IPS-15b (cell line): ENCODE measurements around the gene MCM10.

Source experiments
- H3K27me3 ChIP-seq: one replicate; pipeline ENCODE4 v1.6.1; 2013; ENCODE audit warnings: low read length; ENCODE audit not compliant: control insufficient read depth, insufficient read depth
- H3K36me3 ChIP-seq: one replicate; pipeline ENCODE4 v1.6.1; 2013; ENCODE audit warnings: low read length; ENCODE audit not compliant: control insufficient read depth, insufficient read depth
- H3K4me1 ChIP-seq: one replicate; pipeline ENCODE4 v1.6.1; 2013; ENCODE audit warnings: mild to moderate bottlenecking, low read length; ENCODE audit not compliant: control insufficient read depth, insufficient read depth
- H3K4me3 ChIP-seq: one replicate; pipeline ENCODE4 v1.5.1; 2013; ENCODE audit warnings: low read depth, low read length
- H3K9ac ChIP-seq: one replicate; pipeline ENCODE4 v1.6.1; 2013; ENCODE audit warnings: low read depth, mild to moderate bottlenecking, low read length
- H3K9me3 ChIP-seq: one replicate; pipeline ENCODE4 v1.6.1; 2013; ENCODE audit warnings: mild to moderate bottlenecking, low read length; ENCODE audit not compliant: control insufficient read depth, insufficient read depth

The MCM10 gene

DNA sequence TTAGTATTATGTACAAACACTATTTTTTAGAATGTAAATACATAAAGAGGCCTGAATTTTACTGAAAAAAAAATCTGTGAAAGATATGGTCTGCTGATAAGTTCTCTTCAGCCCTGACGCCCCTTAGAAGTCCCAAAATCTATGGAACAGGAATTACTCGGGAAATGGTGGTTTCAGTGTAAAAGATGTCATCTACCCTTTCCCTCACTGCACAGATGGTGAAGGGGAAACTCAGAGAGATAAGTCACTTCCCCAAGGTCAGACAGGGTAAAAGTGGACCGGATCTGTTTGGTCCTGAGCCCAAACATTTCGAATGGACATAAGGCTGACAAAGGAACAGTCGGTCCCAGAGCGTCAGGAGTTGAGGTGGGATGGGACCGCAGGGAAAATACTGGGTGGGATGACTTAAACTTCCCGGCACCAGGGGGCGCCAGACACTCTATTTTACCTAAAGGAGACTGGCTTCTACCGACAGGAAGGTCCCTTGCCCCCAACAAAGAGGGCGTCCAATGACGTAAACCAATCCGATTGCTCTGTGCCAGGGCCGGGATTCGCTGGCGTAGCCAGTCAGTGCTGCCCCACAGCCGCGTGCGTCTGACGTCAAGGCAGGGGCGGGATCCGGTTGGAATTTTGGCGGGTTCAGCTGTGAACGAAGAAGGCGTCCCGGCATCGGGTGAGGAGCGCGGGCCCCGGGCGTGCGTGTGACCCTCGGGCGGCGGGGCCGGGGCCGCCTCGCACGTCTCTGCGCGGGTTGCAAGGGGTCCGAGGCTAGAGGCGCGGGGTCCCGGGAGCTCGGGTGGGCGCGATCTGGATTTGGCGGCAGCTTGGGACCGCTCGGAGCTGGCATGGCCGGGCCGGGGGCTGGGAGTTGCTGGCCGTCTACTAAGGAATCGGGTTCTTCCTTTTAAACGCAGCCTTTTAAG is at the start of gene MCM10:
Gene MCM10 (plus strand): TSS at position 625 of the 923 bp plus-strand sequence. CDS start 2,645 bp downstream, outside the sequence.
- H3K27me3 ChIP-seq, result no peaks in the 10 kb centered on the region
- H3K36me3 ChIP-seq, result no peaks in the 10 kb centered on the region
- no peaks in the 10 kb centered on the region for H3K9me3 ChIP-seq
- peaks cover 3% of the 10 kb centered on the region for H3K4me1 ChIP-seq
- peak within 1 kb of the TSS; percentile 19 for H3K9ac ChIP-seq
- H3K4me3 ChIP-seq, result peak within 1 kb of the TSS; percentile 82

DNA sequence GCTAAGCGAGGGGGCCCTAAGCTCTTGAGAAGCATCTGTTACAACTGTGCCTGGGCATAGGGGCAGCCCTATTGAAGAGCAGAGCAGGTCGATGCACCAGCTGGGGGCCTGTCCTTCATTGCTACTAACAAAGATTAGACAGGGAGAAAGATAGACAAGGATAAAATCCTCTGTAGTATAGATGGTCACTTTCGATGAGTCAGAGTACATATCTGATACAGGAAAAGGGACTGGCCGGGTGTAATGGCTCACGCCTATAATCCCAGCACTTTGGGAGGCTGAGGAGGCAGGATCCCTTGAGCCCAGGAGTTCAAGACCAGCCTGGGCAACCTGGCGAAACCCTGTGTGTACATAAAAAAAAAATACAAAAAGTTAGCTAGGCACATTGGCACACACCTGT is 47.8 kb upstream of the MCM10 start:
- peaks cover 3% of the 10 kb centered on the region for H3K36me3 ChIP-seq
- H3K27me3 ChIP-seq, result no peaks in the 10 kb centered on the region
- no peak overlapping the region for H3K9ac ChIP-seq
- H3K9me3 ChIP-seq, result no peaks in the 10 kb centered on the region
- no peaks in the 10 kb centered on the region for H3K4me1 ChIP-seq
- H3K4me3 ChIP-seq, result no peak overlapping the region

DNA sequence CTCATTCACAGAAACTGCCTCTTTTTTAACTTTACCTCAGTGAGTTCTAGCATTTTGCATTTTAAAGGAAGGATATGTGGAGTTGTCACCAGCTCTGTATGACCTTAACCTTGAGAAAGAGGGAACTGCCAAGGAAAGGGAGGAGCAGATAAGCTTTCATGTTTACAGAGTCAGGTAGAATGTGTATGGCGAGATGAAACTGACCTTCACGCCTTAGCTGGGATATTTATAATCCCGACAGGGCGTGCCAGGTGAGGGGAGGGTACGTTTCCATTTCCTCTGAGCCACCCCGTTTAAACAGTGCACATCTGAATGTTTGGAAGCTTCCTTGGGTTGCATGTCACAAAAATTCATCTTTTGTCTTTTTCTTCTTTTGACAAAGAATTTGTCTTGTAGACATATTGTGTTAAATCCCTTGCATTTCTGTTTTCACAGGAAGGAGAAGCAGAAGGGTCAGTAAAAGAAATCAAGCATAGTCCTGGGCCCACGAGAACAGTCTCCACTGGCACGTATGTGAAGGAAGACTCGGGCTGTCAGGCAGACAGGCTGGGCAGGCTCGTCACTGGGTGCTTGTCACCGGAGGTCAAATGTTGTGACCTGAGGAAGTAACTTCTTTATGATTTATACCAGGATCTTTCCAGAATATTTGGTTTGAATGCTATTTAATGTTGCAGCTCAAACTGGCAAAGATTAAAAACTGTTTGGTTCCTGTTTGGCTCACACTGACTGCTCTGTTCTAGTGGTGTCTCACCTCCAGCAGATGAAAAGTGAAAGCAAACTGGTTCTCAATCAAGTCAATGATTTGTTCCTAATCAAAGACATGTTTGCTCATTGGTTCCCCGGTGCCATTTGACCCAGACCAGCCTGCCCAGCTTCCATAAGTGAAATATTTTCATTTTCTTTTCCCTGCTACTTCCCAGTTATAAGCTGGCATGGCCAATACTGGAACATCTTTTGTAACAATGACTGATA is 45.2 kb upstream of the MCM10 start:
- Histone ChIP-seq H3K36me3 (peaks cover 3% of the 10 kb centered on the region), H3K4me1 (no peaks in the 10 kb centered on the region), H3K4me3 (no peak overlapping the region), H3K9ac (no peak overlapping the region), H3K9me3 (no peaks in the 10 kb centered on the region), H3K27me3 (no peaks in the 10 kb centered on the region)

DNA sequence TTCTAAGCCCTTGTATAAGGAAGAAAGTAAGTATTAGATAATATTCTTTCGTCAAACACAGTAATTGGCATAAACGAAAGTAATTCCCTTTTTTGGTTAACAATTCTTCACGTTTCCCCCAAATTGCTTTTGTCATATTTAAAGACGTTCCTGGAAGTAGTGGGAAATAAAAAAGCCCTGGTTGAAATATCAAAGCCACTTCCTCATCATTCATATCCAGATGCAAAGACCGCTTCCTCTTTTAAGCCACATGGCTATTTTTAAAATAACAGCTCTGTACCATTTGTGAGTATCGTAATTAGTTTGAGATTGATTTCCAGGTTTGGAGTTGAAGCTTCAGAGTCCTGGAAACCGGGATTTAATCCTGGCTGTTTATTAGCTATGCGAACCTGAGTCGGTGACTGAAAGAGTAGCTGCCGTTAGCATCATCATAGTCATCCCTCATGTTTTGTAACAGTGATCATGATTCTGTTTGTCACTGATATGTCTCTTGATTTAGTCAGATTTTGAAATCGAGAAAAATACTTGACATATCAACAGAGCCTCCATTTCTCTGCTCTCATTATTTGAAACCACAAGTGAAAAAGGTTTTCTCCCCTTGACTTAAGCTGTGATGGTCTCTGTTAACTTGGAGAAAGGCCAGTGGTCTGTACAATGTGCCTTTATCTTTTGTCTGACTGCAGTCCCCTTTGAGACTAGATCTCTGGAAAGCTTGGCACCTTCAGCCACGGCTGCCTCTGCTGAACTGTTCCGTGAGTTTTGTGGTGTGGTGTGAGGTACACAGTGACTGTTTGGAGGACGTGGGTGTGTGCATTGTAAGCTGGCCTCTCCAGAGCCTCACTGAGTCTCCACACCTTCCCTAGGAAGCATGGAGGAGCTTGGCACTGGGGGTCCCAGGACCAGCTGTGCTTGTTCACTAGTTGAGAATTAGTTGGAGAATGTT is 43.2 kb upstream of the MCM10 start:
- H3K9ac ChIP-seq, result no peak overlapping the region
- no peaks in the 10 kb centered on the region for H3K27me3 ChIP-seq
- no peaks in the 10 kb centered on the region for H3K4me1 ChIP-seq
- H3K36me3 ChIP-seq, result peaks cover 7% of the 10 kb centered on the region
- H3K4me3 ChIP-seq, result no peak overlapping the region
- no peaks in the 10 kb centered on the region for H3K9me3 ChIP-seq

DNA sequence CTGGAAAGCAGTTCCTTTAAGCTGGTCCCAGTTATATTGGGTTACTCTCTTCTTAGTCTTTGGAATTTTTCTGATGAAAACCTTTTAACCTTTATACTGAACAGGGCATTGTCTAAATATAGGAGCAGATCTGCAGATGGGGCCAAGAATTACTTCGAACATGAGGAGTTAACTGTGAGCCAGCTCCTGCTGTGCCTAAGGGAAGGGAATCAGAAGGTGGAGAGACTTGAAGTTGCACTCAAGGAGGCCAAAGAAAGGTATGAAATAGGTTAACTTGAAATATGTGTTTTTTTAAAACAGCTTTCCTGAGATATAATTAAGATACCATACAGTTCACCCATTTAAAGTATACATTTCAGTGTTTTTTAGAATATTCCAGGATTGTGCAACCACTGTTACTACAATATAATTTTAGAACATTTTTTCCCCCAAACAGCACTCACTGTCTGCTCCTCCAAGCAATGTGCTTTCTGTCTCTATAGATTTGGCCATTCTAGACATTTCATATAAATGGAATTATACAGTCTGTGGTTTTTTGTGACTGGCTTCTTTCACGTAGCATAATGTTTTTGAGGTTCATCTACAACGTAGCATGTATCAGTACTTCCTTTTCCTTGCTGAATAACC is 42.5 kb upstream of the MCM10 start:
- H3K36me3 ChIP-seq, result peaks cover 3% of the 10 kb centered on the region

DNA sequence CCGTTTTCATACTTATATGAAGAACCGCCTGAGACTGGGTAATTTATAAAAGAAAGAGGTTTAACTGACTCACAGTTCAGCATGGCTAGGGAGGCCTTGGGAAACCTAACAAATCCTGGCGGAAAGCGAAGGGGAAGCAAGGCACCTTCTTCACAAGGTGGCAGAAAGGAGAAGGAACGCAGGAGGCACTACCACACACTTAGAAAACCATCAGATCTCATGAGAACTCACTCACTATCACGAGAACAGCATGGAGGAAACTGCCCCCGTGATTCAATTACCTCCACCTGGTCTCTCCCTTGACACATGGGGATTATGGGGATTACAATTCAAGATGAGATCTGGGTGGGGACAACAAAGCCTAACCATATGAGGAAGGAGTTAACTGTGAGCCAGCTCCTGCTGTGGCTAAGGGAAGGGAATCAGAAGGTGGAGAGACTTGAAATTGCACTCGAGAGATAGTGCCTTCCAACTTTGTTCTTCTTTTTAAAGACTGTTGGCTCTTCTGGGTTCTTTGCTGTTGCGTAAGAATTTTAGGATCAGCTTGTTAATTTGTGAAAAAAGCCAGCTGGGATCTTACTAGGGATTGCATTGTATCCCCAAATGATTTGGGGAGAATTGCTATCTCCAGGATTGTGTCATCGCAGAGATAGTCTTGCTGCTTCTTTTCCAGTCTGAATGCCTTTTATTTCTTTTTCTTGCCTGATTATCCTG is 40.4 kb upstream of the MCM10 start:
- peaks cover 3% of the 10 kb centered on the region for H3K36me3 ChIP-seq
- H3K9me3 ChIP-seq, result no peaks in the 10 kb centered on the region
- no peak overlapping the region for H3K9ac ChIP-seq

More for the DNA sequence above, 42.5 kb upstream of the MCM10 start:
- Histone ChIP-seq H3K4me3 (no peak overlapping the region), H3K4me1 (no peaks in the 10 kb centered on the region), H3K9ac (no peak overlapping the region), H3K9me3 (no peaks in the 10 kb centered on the region), H3K27me3 (no peaks in the 10 kb centered on the region)

DNA sequence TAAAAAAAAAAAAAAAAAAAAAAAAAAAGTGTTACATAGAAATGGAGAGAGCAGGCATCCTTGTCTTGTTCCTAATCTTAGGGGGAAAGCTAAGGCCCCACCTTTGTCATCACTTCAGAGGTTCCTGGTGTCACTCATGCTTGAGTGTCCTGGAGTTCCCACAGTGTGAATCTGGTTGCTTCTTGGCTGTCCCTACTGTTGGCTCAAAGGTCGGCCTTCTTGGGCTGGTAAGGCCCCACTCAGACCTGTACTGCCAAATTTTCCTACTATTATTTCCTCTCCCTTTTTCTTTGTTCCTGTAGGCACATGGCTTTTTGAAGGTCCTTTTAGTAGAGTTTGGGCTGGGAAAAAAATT is 39.9 kb upstream of the MCM10 start:
- no peaks in the 10 kb centered on the region for H3K27me3 ChIP-seq
- no peaks in the 10 kb centered on the region for H3K4me1 ChIP-seq
- no peak overlapping the region for H3K9ac ChIP-seq
- H3K9me3 ChIP-seq, result no peaks in the 10 kb centered on the region
- no peak overlapping the region for H3K4me3 ChIP-seq
- H3K36me3 ChIP-seq, result peaks cover 3% of the 10 kb centered on the region

More for the DNA sequence above, 40.4 kb upstream of the MCM10 start:
- no peaks in the 10 kb centered on the region for H3K4me1 ChIP-seq
- H3K27me3 ChIP-seq, result no peaks in the 10 kb centered on the region
- H3K4me3 ChIP-seq, result no peak overlapping the region

DNA sequence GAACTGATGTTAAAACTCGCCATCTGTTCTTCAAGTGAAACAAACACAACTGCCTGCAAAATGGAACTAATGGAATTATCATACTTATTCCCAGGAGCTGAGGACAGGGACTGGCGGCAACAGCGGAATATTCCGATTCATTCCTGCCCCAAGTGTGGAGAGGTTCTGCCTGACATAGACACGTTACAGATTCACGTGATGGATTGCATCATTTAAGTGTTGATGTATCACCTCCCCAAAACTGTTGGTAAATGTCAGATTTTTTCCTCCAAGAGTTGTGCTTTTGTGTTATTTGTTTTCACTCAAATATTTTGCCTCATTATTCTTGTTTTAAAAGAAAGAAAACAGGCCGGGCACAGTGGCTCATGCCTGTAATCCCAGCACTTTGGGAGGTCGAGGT is 24.7 kb upstream of the MCM10 start:
- Histone ChIP-seq H3K4me3 (no peak overlapping the region), H3K36me3 (no peaks in the 10 kb centered on the region), H3K4me1 (peaks cover 4% of the 10 kb centered on the region), H3K27me3 (no peaks in the 10 kb centered on the region), H3K9ac (no peak overlapping the region), H3K9me3 (no peaks in the 10 kb centered on the region)

DNA sequence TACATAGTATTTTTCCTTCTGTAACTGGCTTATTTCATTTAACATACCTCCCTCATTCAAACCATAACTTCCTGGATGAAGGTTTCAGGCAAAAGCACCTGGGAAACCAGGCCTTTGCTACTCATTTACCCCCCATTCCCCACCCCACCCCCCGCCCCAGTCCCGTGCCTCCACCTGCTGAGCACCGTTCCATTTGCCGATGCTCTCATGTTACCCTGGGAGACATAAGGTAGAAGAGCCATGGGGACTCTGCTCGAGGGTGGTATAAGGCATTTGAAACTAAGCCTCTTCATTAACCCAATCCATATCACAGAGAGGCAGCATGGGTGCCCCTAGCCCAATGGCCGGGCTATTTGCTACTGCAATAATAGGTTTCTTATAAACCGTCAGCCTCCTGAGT is 22.2 kb upstream of the MCM10 start:
- Histone ChIP-seq H3K36me3 (no peaks in the 10 kb centered on the region), H3K27me3 (no peaks in the 10 kb centered on the region), H3K9ac (no peak overlapping the region), H3K9me3 (no peaks in the 10 kb centered on the region), H3K4me3 (no peak overlapping the region), H3K4me1 (peaks cover 4% of the 10 kb centered on the region)

DNA sequence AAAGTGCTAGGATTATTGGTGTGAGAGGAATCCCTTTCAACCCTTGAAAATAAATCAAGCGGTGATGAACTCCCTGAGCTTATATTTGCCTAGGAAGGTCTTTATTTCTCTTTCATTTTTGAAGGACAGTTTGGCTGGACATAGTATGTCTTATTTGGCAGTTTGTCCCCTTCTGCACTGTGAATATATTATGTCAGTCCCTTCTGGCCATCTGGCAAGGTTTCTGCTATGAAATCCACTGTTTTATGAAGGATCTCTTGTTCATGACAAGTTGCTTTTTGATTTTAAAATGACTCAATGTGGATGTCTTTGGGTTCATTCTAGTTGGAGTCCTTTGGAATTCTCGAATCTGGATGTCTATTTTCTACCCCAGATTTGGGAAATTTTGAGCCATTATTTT is 21.7 kb upstream of the MCM10 start:
- Histone ChIP-seq H3K4me3 (no peak overlapping the region), H3K36me3 (no peaks in the 10 kb centered on the region), H3K27me3 (no peaks in the 10 kb centered on the region), H3K9ac (no peak overlapping the region), H3K9me3 (no peaks in the 10 kb centered on the region), H3K4me1 (peaks cover 4% of the 10 kb centered on the region)
